ENCODE data around the gene RAD51C. TPM values are rescaled to one million over a fixed set of nuclear protein-coding genes. Genes with fewer than 3 reads are reported as not detected.
"Not testable (repeated sequence)": the region's sequence is repeated elsewhere in the genome, so short reads cannot be mapped to it uniquely, and the experiment has no call there.

The RAD51C gene
- total RNA-seq, 1 donor, result 35.2 TPM

DNA sequence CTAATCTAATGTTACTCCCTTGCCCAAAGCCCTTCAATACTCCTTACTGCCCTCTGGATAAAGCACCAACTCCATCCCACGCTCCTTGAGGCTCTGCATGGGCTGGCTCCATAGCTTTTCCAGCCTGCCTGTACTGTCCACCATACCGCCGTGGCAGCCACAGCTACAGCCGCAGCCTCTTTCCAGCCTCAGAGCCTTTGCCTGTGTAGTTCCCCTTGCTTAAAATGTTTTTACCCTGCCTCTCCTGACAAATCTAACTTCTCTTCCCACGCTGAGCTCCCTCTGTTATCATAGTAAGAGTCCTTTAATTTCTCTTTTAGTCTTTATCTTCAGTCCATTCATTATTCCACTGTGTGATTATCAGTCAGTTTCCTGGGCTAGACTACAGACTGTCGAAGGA lies 22.5 kb upstream of the RAD51C start:
- DNase-seq (ENCODE audit: low read depth), result peak; percentile 6
- TF ChIP-seq, protein P1, sequence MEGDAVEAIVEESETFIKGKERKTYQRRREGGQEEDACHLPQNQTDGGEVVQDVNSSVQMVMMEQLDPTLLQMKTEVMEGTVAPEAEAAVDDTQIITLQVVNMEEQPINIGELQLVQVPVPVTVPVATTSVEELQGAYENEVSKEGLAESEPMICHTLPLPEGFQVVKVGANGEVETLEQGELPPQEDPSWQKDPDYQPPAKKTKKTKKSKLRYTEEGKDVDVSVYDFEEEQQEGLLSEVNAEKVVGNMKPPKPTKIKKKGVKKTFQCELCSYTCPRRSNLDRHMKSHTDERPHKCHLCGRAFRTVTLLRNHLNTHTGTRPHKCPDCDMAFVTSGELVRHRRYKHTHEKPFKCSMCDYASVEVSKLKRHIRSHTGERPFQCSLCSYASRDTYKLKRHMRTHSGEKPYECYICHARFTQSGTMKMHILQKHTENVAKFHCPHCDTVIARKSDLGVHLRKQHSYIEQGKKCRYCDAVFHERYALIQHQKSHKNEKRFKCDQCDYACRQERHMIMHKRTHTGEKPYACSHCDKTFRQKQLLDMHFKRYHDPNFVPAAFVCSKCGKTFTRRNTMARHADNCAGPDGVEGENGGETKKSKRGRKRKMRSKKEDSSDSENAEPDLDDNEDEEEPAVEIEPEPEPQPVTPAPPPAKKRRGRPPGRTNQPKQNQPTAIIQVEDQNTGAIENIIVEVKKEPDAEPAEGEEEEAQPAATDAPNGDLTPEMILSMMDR (IDR thresholded peaks at IDR 0.05; ENCODE audit: insufficient read depth, low read length), result no peak
- H3K4me3 ChIP-seq (ENCODE audit: low read depth, low read length), result no peak overlapping the region

DNA sequence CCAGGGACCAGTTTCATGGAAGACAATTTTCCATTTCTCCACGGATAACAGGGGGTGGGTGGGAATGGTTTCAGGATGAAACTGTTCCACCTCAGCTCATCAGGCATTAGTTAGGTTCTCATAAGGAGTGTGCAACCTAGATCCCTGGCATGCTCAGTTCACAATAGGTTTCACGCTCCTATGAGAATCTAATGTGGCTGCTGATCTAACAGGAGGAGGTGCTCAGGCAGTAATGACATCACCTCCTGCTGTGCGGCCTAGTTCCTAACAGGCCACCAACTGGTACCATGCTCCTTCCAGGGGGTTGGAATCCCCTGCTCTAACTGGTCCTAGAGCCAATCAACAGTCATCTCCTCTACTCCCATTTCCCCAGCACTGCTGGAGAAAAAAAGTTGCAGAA lies 20.4 kb upstream of the RAD51C start:
- H3K4me3 ChIP-seq (ENCODE audit: low read depth, low read length), result no peak overlapping the region
- TF ChIP-seq, protein P1 (IDR thresholded peaks at IDR 0.05; ENCODE audit: insufficient read depth, low read length), result no peak
- DNase-seq (ENCODE audit: low read depth), result no peak

DNA sequence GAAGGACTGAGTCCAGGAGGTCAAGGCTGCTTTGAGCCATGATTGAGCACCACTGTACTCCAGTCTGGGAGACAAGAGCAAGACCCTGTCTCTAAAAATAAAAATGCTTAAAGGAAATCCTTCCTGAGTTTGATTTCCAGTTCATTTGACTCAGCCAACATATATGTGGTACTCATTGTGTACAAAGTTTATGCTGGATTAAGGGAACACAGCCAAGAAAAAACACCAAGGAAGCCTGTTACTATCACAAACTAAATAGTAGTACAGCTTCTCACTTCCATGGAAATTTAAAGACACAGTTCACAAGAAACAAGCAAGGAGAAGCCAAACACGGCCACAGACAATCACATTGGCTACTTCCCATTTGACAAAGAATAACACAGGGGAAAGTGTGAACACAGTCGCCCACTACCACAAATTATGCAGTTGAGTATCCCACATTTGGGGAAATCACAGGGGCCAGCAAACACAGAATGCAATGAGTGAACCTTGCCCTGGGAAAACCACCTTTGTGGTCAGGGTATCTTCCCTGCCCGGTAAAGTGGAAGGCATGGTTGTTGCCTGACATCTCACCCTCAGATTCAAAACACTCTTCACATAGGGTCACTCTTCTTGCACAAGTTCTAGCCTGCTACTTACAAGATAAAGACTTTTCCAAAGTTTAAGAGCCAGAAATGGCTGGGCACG lies 15.1 kb upstream of the RAD51C start:
- peak; percentile 71 for DNase-seq (ENCODE audit: low read depth)
- H3K4me3 ChIP-seq (ENCODE audit: low read depth, low read length), result no peak overlapping the region

DNA sequence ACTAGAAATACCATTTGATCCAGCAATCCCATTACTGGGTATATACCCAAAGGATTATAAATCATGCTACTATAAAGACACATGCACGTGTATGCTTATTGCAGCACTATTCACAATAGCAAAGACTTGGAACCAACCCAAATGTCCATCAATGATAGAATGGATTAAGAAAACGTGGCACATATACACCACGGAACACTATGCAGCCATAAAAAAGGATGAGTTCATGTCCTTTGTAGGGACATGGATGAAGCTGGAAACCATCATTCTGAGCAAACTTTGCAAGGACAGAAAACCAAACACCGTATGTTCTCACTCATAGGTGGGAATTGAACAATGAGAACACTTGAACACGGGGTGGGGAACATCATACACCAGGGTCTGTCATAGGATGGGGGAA lies 14.1 kb upstream of the RAD51C start:
- not testable (repeated sequence) for DNase-seq (ENCODE audit: low read depth)

More for the DNA sequence above, 15.1 kb upstream of the RAD51C start:
- TF ChIP-seq, protein P1 (IDR thresholded peaks at IDR 0.05; ENCODE audit: insufficient read depth, low read length), result no peak

DNA sequence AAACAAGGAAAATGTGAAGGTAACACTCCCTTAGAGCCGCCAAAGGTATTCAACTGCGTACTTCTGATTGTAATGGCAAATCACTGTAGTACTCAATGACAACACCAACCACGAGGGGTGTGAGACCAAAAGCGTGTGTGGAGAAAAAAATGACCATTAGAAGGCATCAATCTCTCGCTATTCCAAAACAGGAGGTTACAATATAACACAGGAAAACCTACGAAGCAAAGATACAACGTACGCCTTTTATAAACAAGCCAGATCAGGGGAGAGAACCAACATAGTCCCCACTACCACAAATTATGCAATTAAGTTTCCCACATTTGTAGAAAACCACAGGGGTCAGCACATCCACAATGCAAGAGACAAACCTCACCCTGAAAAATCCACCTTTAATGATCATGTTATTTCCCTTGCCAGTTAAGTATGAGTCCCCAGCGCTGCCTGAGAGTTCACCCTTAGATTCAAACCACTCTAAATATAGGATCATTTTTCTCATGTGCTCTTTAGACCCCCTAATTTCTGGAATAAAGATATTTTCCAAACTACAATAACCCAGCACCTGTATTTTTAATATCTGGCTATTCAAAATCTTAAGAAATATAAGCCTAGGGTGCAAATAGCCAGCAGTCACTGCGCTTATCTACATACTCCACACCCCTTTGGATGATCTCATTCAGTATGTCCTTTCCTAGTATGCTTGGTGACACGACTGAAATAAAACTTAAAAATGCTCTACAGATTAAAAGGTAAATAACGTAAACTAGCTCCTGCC lies 13.0 kb upstream of the RAD51C start:
- peak; percentile 42 for DNase-seq (ENCODE audit: low read depth)
- H3K4me3 ChIP-seq (ENCODE audit: low read depth, low read length), result no peak overlapping the region
- TF ChIP-seq, protein P1 (IDR thresholded peaks at IDR 0.05; ENCODE audit: insufficient read depth, low read length), result no peak

More for the DNA sequence above, 14.1 kb upstream of the RAD51C start:
- H3K4me3 ChIP-seq (ENCODE audit: low read depth, low read length), result not testable (repeated sequence)

DNA sequence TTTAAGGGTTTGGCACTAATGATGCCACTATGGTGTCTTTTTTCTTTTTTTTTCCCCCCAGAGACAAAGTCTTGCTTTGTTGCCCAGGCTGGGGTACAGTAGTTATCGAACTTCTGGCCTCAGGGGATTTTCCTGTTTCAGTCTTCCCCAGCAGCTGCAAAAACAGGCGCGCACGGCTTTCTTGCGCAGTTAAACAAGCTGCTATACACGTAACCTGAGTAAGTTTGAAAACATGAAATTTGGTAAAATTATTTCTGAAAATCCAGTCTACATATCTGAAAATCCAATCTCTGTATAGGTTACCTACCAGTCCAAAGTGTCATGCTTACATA lies 12.4 kb upstream of the RAD51C start:
- TF ChIP-seq, protein P1 (IDR thresholded peaks at IDR 0.05; ENCODE audit: insufficient read depth, low read length), result no peak
- no peak overlapping the region for H3K4me3 ChIP-seq (ENCODE audit: low read depth, low read length)

DNA sequence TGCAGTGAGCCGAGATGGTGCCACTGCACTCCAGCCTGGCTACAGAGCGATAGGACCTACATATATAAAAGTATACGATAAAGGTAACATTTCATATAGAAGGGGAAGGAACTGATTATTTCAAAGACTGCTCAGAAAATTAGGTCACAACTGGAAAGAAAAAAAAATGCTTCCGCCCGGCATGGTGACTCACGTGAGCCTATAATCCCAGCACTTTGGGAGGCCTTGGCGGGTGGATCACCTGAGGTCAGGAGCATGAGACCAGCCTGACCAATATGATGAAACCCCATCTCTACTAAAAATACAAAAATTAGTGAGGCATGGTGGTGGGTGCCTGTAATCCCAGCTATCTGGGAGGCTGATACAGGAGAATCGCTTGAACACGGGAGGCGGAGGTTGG lies 8.4 kb upstream of the RAD51C start:
- no peak for DNase-seq (ENCODE audit: low read depth)
- no peak overlapping the region for H3K4me3 ChIP-seq (ENCODE audit: low read depth, low read length)
- TF ChIP-seq, protein P1 (IDR thresholded peaks at IDR 0.05; ENCODE audit: insufficient read depth, low read length), result no peak

More for the DNA sequence above, 12.4 kb upstream of the RAD51C start:
- DNase-seq (ENCODE audit: low read depth), result no peak

DNA sequence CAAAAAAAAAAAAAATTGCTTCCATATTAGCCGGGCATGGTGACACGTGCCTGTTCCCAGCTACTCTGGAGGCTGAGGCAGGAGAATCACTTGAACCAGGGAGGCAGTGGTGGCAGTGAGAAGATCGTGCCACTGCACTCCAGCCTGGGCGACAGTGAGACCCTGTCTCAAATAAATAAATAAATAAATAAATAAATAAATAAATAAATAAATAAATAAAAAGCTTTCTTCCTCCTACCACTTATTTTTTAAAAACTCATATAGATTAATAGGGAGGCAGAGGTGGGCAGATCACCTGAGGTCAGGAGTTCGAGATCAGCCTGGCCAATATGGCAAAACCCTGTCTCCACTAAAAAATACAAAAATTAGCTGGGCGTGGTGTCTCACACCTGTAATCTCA lies 7.9 kb upstream of the RAD51C start:
- not testable (repeated sequence) for H3K4me3 ChIP-seq (ENCODE audit: low read depth, low read length); DNase-seq (ENCODE audit: low read depth)

All from fibroblast of the aortic adventitia (primary cell).